PC-3 (cell line): ENCODE results near the gene GSTCD.

Experiments
- CTCF ChIP-seq: fragments of 300-600 bp; sonication (generic); conservative IDR thresholded peaks from 2 replicates; pipeline ENCODE4 v1.5.1; 2017; ENCODE audit warnings: antibody characterized with exemption, low read depth, mild to moderate bottlenecking, low read length
- EZH2 ChIP-seq: fragments of 300-600 bp; sonication (generic); IDR thresholded peaks from one replicate; pipeline ENCODE4 v1.6.1; 2017; ENCODE audit warnings: antibody characterized with exemption, mild to moderate bottlenecking, low read length; ENCODE audit not compliant: unreplicated experiment
- EZH2phosphoT487 ChIP-seq: fragments of 300-600 bp; sonication (generic); IDR thresholded peaks from 2 replicates; pipeline ENCODE4 v1.6.1; 2018; ENCODE audit warnings: mild to moderate bottlenecking, antibody characterized with exemption, low read length, borderline replicate concordance

- no peak for TF ChIP-seq EZH2
- TF ChIP-seq EZH2phosphoT487: no peak
- TF ChIP-seq CTCF: no peak
Measured at GRCh38 chr4:105797225-105797624, 88.6 kb downstream of the GSTCD start.
